ENCODE data around the gene FKBP2. TPM values are rescaled to one million over a fixed set of nuclear protein-coding genes. Genes with fewer than 3 reads are reported as not detected.

The FKBP2 gene
- total and polyA plus RNA-seq, 2 of the 13 experiments (the other 11 are each of a cell fraction or from before 2014, with no cell fraction given) = 30.1 to 53.3 TPM

DNA sequence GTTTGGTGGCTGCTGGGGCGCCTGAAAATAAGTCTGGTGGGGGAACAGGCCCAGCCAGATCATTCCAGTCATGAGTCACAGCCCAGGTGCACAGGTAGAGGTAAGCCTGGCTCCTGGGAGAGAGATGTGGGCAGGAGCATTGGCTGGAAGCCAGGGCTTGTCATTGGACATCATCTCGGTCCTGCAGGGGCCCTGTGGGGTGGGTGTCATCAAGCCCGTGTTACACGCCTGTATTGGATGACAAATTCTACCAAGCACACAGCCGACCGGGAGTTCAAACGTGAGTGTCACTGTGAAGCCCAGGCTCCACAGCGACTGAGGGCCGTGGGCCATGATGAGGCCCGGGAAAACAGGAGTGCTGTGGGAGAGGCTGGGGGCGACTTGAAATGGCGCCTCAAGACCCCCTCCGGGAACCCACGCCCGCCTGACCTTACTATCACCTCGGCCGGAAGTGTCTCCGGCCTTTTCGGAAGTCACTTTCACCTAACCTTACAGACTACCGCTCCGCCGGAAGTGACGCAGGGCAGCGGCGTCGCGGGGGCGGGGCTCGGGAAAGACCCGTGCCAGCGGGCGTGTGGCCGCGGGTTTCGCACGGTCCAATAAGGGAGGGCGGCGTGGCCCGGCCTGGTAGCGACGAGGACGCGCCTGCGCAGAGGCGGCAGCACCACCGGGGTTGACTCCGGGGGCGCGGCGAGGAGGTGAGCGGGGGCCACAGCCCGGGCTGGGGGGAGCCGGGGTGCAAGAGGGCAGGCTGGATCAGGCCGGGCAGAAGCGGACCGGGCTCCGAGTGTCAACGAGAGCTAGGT lies at the start of gene FKBP2 (continued):
- TF ChIP-seq IKZF5 (CRISPR knock-in tag; IDR thresholded peaks at IDR 0.05) = no peak
- no peak for TF ChIP-seq ETV6 (CRISPR knock-in tag; conservative IDR thresholded peaks at IDR 0.05)
- no peak for TF ChIP-seq ZBTB38 (CRISPR knock-in tag; IDR thresholded peaks at IDR 0.05)
- no peak for TF ChIP-seq ZNF180 (CRISPR knock-in tag; IDR thresholded peaks at IDR 0.05; ENCODE audit: borderline replicate concordance, low read depth)
- TF ChIP-seq POLR2AphosphoS5 (IDR thresholded peaks at IDR 0.05; ENCODE audit: low read depth, low read length) = peak; percentile 92
- TF ChIP-seq ZNF331 (CRISPR knock-in tag; IDR thresholded peaks at IDR 0.05) = no peak
- 0 out of 2 replicates have a peak, but pooled peaks have one; percentile 12 for TF ChIP-seq GTF3A (CRISPR knock-in tag; conservative IDR thresholded peaks at IDR 0.05)
- TF ChIP-seq ZNF431 (CRISPR knock-in tag; IDR thresholded peaks at IDR 0.05; ENCODE audit: borderline replicate concordance, low read depth) = 0 out of 2 replicates have a peak, but pooled peaks have one; percentile 22
- no peak for TF ChIP-seq STAG1 (CRISPR knock-in tag; IDR thresholded peaks at IDR 0.05)
- TF ChIP-seq ZMAT3 (CRISPR knock-in tag; conservative IDR thresholded peaks at IDR 0.05) = no peak
- TF ChIP-seq, protein P1, sequence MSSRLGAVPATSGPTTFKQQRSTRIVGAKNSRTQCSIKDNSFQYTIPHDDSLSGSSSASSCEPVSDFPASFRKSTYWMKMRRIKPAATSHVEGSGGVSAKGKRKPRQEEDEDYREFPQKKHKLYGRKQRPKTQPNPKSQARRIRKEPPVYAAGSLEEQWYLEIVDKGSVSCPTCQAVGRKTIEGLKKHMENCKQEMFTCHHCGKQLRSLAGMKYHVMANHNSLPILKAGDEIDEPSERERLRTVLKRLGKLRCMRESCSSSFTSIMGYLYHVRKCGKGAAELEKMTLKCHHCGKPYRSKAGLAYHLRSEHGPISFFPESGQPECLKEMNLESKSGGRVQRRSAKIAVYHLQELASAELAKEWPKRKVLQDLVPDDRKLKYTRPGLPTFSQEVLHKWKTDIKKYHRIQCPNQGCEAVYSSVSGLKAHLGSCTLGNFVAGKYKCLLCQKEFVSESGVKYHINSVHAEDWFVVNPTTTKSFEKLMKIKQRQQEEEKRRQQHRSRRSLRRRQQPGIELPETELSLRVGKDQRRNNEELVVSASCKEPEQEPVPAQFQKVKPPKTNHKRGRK (CRISPR knock-in tag; IDR thresholded peaks at IDR 0.05) = no peak
- TF ChIP-seq TBP (CRISPR knock-in tag; IDR thresholded peaks at IDR 0.05) = no peak
- TF ChIP-seq ZNF547 (CRISPR knock-in tag; IDR thresholded peaks at IDR 0.05) = no peak
- no peak for TF ChIP-seq FOXJ3 (CRISPR knock-in tag; IDR thresholded peaks at IDR 0.05; ENCODE audit: borderline replicate concordance)
- TF ChIP-seq MYNN (CRISPR knock-in tag; IDR thresholded peaks at IDR 0.05; ENCODE audit: low read depth) = no peak
- TF ChIP-seq, protein P2, sequence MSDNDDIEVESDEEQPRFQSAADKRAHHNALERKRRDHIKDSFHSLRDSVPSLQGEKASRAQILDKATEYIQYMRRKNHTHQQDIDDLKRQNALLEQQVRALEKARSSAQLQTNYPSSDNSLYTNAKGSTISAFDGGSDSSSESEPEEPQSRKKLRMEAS (IDR thresholded peaks at IDR 0.05) = peak; percentile 53
- TF ChIP-seq KLF6 (CRISPR knock-in tag; IDR thresholded peaks at IDR 0.05) = no peak
- TF ChIP-seq ZNF530 (CRISPR knock-in tag; IDR thresholded peaks at IDR 0.05; ENCODE audit: low read depth) = no peak
- TF ChIP-seq RNF2 (conservative IDR thresholded peaks at IDR 0.05; ENCODE audit: low read depth) = no peak
- no peak for TF ChIP-seq CENPT (CRISPR knock-in tag; IDR thresholded peaks at IDR 0.05; ENCODE audit: low read depth)
- TF ChIP-seq, protein P3, sequence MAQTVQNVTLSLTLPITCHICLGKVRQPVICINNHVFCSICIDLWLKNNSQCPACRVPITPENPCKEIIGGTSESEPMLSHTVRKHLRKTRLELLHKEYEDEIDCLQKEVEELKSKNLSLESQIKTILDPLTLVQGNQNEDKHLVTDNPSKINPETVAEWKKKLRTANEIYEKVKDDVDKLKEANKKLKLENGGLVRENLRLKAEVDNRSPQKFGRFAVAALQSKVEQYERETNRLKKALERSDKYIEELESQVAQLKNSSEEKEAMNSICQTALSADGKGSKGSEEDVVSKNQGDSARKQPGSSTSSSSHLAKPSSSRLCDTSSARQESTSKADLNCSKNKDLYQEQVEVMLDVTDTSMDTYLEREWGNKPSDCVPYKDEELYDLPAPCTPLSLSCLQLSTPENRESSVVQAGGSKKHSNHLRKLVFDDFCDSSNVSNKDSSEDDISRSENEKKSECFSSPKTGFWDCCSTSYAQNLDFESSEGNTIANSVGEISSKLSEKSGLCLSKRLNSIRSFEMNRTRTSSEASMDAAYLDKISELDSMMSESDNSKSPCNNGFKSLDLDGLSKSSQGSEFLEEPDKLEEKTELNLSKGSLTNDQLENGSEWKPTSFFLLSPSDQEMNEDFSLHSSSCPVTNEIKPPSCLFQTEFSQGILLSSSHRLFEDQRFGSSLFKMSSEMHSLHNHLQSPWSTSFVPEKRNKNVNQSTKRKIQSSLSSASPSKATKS (CRISPR knock-in tag; IDR thresholded peaks at IDR 0.05) = no peak
- TF ChIP-seq NCOA5 (CRISPR knock-in tag; IDR thresholded peaks at IDR 0.05) = no peak
- no peak for TF ChIP-seq DMTF1 (CRISPR knock-in tag; IDR thresholded peaks at IDR 0.05)
- no peak for TF ChIP-seq POGZ (CRISPR knock-in tag; IDR thresholded peaks at IDR 0.05)

Data from HepG2 (cell line).